Mesangial cell (primary cell): ENCODE measurements around the gene STOX1. TPM values are rescaled to one million over a fixed set of nuclear protein-coding genes. Genes with fewer than 3 reads are reported as not detected.

ENCODE experiments used
- total RNA-seq: library from RNA; depleted of rRNA; stranded (reverse); fragments of >200 nt; gene quantifications from 2 replicates; pipeline ENCODE4 v1.2.3, GENCODE V29; 2015

The STOX1 gene, protein sequence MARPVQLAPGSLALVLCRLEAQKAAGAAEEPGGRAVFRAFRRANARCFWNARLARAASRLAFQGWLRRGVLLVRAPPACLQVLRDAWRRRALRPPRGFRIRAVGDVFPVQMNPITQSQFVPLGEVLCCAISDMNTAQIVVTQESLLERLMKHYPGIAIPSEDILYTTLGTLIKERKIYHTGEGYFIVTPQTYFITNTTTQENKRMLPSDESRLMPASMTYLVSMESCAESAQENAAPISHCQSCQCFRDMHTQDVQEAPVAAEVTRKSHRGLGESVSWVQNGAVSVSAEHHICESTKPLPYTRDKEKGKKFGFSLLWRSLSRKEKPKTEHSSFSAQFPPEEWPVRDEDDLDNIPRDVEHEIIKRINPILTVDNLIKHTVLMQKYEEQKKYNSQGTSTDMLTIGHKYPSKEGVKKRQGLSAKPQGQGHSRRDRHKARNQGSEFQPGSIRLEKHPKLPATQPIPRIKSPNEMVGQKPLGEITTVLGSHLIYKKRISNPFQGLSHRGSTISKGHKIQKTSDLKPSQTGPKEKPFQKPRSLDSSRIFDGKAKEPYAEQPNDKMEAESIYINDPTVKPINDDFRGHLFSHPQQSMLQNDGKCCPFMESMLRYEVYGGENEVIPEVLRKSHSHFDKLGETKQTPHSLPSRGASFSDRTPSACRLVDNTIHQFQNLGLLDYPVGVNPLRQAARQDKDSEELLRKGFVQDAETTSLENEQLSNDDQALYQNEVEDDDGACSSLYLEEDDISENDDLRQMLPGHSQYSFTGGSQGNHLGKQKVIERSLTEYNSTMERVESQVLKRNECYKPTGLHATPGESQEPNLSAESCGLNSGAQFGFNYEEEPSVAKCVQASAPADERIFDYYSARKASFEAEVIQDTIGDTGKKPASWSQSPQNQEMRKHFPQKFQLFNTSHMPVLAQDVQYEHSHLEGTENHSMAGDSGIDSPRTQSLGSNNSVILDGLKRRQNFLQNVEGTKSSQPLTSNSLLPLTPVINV
- 0.16 and 0.51 TPM in 2 replicates for total RNA-seq

DNA sequence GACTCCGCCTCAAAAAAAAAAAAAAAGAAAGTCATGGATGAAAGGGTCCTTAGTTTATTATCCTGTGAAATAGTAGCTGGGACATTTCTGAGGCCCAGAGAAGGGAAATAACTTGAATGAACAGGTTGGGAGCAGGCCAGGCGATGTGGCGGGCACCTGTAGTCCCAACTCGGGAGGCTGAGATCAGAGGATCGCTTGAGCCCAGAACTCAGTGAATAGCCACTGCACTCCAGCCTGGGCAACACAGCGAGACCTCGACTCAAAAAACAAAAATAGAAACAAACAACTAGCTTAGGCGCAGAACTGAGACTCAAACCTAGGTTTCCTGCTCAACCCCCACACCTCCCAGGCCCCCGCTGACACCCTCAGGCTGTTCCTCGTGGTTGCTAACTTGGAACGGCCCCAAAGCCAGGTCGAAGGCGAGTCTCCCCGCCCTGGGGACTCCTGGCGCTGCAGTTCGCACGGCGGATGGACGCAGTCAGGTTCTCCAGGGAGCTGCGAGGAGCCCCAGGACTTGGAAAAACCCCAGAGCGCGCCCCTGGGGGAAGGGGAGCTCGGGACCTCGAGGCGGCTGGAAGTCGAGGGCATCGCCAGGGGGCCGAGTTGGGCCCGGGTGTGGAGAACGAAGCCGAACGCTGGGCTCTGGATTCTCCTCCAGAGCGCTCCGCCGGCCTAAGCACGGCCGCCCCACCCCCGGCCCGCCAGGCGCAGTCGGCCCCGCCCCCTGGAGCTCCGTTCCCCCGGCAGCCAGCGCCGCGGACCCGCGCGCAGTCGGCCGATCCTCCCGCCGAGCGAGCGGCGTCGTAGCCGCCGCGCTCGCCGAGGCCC, at the start of gene STOX1:
TSS of gene STOX1 (plus strand) at position 768 of the 828 bp plus-strand sequence. CDS start 93 bp downstream, outside the sequence.

DNA sequence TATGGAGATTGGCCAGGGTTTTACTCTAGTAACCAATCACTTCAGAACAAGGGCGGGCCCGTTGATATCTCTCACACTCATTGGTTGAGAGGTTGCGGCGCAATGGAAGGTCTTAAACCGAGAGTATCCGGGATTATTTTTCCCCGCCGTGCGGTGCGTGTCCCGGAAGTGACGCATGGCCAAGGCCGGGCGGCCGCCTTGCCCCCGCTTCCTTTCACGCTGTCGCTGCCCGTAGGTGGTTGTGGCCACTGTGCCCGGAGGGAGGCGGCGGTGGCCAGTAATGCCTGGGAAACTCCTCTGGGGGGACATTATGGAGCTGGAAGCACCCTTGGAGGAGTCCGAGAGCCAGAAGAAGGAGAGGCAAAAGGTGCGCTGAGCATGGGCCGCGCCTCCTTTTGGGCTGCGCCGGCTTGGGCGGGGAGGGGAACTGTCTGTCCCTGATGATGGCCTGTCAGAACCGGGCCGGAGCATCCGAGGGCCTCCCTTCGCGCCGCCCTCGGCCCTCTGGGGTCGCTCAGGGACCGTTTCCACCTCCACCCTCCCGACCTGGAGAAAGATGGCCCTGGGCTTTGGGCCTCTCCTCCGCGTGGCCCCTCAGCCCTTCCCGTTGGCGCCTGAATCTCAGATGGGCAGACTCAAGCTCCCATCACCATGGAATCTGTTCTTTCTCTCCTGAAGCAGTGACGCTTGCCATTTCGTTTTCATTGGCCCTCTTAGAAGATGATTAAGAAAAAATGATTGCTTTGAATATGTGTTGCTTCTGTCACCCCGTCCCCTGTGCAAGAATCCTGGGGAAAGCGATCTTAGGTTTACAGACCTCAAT, 74.0 kb downstream of the STOX1 start, which contains the start of gene DDX50:
TSS of gene DDX50 (plus strand) at position 211 of the 823 bp plus-strand sequence. CDS start at position 281, 70 bp downstream.

Other genes with a start within 250 kb of the STOX1 start
- 39.6 and 39.8 TPM in 2 replicates for gene CCAR1, start 106.3 kb upstream of the STOX1 start, total RNA-seq
- 17.1 and 25.6 TPM in 2 replicates for gene DDX50, start 73.8 kb downstream of the STOX1 start, total RNA-seq
- gene DDX21, start 128.6 kb downstream of the STOX1 start, total RNA-seq, result 29.9 and 66.2 TPM in 2 replicates
- gene KIFBP, start 161.3 kb downstream of the STOX1 start, total RNA-seq, result 18.4 and 36.7 TPM in 2 replicates